Retina (tissue), 1 donor: ENCODE data around the gene MCM7.
A peak's percentile ranks its signal among the peaks of the same experiment; 100 is the strongest.

Experiments used
- DNase-seq: peaks from one replicate; pipeline ENCODE4 v3.0.0-alpha.2; 2016

Gene MCM7

DNA sequence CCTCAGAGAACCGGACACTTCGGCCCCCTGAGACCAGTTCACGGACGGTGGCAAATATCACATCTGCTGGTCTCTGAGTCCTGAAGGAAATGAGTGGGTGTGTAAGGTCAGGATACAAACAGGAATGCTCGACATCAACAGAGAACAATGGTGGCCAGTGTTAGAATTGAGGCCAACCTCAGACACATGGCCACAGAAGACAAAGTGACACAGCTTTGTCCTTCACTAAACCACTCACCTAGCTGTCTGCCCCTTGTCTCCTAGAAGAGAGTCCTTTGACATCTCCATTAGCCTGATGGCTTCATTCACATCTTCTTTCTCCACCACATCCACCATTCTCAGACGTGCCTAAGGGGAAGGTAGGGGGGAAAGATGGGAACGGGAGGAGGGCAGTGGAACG, 8.1 kb downstream of the MCM7 start:
- no peak for DNase-seq

GRCh38 chr7:100091411-100092181, 9.6 kb downstream of the MCM7 start:
- DNase-seq = peak; percentile 16

GRCh38 chr7:100090527-100091410, 10.4 kb downstream of the MCM7 start:
- DNase-seq = no peak

GRCh38 chr7:100089458-100090196, 11.6 kb downstream of the MCM7 start:
- DNase-seq = no peak

DNA sequence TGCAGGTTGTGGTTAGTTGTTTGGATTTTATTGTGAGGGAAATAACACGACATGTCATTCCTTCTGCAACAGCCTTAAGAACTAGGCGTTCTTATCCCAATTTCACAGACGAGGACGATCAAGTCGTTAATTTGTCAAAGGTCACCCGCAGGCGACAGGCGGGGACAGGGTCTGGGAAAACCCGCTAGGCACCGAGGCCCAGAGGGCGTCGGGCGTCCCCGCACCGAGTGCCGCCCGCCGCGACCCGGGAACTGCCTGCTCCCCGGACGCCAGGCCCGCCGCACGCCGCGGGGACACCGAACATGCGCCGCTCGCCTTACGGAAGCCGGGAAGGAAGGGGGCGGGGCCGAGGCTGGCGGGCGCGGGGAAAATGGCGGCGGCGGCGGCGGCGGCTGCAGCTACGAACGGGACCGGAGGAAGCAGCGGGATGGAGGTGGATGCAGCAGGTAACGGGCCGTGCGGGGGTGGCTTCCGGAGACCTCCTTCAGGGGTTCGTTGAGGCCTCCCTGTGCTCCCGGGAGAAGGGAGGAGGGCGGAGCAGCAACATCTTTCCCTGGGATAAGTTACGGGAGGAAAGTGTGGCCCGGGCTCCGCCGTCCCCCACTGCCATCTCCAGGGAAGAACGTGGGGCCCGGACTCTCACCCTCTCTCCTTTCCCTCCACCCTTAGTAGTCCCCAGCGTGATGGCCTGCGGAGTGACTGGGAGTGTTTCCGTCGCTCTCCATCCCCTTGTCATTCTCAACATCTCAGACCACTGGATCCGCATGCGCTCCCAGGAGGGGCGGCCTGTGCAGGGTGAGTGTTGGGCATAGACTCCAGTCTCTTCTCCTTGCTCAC, 12.4 kb downstream of the MCM7 start, which contains the start of gene COPS6:
Gene COPS6, plus strand, starts transcription at position 349 of the 837 bp plus-strand sequence. Its CDS starts 22 bp downstream, at position 371.
- peak; percentile 92 for DNase-seq

DNA sequence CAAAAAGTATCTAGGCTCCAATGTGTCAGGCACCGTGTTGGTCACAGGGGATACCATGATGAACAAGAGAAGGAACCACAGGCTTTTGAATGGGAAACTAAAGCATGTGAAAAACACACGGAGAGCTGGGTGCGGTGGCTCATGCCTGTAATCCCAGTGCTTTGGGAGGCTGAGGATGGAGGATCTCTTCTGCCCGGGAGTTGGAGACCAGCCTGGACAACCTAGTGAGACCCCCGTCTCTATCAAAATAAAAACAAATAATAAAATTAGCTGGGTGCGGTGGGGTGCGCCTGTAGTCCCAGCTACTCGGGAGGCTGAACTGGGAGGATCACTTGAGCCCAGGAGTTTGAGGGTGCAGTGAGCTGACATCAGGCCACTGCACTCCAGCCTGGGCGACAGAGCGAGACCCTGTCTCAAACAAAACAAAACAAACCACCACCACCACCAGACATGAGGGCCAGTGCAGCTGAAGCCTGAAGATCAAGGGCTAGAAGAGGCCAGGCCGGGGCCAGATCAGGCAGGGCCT, 13.0 kb downstream of the MCM7 start:
- no peak for DNase-seq

DNA sequence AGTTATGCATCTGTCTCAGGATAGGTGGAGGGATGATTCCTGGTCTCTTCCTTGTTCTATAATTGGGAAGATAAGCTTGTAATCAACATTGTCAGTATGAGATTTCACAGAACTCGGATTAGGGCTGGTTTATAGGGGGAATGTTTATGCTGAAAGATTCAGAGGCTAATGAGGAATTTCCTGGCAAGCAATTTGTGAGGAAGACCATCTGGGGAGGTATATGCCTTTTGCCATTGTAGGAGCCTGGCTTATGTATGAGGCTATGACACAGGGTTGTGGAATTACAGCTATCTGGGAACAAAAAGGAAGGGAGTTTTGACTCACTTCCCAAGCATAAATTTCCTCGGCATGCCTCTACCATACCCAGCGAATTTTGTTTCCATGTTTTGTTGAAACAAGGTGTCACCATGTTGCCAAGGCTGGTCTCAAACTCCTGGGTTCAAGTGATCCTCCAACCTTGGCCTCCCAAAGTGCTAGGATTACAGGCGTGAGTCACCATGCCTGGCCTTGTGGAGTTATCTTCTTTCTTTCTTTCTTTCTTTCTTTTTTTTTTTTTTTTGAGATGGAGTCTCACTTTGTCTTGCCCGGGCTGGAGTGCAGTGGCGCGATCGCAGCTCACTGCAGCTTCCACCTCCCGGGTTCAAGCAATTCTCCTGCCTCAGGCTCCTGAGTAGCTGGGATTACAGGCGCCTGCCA, 14.0 kb downstream of the MCM7 start:
- DNase-seq = no peak

GRCh38 chr7:100085515-100085914, 15.7 kb downstream of the MCM7 start:
- no peak for DNase-seq

DNA sequence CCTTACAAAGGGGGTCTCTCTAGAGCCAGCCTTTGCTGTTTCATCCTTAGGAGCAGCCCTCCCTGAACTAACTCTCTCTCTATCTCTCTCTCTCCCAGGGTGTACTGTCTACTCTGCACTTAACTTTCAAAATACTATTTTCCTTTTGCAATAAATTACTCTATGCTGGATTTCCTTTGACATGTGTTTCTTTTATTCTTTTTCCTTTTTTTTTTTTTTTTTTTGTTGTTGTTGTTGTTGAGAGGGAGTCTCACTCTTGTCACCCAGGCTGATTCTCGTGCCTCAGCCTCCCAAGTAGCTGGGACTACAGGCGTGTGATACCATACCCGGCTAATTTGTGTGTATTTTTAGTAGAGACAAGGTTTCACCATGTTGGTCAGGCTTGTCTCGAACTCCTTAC, 18.2 kb downstream of the MCM7 start:
- DNase-seq = no peak

DNA sequence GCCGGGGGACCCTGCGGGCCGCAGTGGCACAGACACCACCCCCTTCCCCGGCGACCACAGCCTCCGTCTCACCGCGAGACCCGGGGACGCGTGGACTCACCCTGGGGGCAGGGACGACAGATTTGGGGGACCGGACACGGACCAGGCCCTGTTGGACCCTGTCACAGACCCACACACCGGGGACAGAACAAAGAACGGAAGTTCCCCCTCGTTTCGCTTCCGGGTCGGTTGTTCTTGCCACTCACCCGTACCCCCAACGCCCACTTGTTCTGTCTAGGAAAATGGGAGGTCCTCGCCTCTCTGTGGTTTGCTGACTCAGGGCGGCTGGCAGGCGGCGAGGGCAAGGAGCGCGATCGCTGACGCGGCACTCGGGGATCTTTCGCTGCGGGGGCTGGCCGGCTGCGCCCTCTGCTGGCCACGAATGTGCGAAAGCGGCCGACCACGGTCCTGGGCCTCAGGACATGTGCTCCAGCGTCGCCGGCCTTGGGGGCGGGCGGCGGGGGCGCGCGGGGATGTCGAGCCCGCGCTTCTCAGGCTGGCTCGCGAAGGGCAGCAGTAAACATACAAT, 19.6 kb downstream of the MCM7 start, which contains the start of gene ZNF3:
Gene ZNF3, minus strand, starts transcription at position 189 of the 568 bp plus-strand sequence. CDS start 4,366 bp downstream, outside the sequence.
- DNase-seq = peak; percentile 100

GRCh38 chr7:100080907-100081534, 20.2 kb downstream of the MCM7 start:
- no peak for DNase-seq

- DNase-seq = no peak
These were observed 22.1 kb downstream of the MCM7 start for GRCh38 chr7:100079024-100079560.

DNA sequence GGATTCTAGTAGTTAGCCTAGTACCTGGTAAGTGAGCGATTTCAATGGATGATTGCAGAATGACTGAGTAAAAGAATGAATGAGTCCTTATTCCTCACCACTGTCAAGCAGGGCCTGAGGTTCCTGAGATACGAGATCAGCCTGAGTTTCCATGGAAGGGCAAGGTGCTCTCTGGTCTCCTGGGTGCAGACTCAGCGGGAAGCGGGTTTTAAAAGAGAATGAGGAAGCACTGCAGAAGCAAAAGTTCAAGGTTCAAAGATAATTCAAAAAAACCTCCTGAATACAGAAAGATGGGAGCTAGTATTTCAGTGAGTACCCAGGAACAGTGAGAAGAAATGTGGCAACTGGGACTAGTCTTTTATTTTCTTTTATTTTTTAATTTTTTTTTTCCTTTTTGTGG, 24.0 kb downstream of the MCM7 start:
- no peak for DNase-seq

GRCh38 chr7:100075418-100075817, 25.8 kb downstream of the MCM7 start:
- no peak for DNase-seq

DNA sequence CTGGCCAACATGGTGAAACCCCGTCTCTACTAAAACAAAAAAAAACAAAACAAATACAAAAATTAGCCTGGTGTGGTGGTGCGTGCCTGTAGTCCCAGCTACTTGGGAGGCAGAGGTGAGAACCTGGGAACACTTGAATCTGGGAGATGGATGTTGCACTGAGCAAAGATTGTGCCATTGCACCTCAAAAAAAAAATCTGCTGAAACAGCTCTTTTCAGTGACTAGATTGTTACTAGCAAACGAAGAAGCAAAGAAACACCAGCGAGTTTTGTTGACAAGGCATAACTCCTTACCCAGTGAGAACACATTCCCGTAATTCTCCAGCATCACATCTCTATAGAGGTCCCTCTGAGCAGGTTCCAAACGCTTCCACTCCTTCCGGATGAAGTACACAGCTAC, 26.4 kb downstream of the MCM7 start:
- DNase-seq = no peak

- DNase-seq = no peak
These were observed 28.7 kb downstream of the MCM7 start for GRCh38 chr7:100072462-100072861.

- DNase-seq = no peak
These were observed 30.0 kb downstream of the MCM7 start for GRCh38 chr7:100071018-100071723.

DNA sequence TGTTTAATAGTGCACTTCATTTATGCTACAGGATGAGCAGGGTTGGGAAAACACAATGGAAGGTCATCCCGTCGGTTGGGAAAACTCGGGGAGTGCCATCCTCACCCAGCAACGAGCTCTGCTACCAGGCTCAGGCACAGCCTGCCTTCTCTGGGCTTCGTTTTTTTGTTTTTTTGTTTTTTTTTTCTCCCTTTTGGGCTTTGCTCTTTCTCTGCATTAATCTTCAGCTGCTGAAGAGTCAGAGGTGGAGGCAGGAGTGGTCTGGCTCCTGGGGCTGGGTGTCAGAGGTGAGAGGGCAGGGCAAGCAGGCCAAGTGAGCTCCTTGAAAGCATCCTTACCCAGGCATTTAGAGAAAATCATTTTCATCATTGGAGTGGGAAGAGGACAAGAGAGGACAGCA, 31.2 kb downstream of the MCM7 start:
- no peak for DNase-seq

DNA sequence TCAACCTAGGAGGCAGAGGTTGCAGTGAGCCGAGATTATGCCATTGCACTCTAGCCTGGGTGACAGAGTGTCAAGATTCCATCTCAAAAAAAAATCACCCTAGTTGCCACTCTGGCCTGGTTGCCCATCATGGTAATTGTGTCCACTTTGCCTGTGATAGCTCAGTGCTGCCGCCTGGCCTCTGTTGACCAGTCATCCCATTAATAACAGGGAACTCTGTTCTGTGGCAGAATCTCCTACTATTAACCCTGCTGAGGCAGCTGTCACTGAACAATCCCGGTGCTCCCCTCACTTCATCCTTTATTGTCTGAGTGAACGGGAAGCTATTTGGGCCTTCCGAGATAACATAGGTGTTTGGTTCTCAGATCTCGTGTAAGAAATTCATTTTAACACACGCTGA, 34.2 kb downstream of the MCM7 start:
- DNase-seq = no peak
